ENCODE results near the gene PRRG1.

Gene PRRG1

DNA sequence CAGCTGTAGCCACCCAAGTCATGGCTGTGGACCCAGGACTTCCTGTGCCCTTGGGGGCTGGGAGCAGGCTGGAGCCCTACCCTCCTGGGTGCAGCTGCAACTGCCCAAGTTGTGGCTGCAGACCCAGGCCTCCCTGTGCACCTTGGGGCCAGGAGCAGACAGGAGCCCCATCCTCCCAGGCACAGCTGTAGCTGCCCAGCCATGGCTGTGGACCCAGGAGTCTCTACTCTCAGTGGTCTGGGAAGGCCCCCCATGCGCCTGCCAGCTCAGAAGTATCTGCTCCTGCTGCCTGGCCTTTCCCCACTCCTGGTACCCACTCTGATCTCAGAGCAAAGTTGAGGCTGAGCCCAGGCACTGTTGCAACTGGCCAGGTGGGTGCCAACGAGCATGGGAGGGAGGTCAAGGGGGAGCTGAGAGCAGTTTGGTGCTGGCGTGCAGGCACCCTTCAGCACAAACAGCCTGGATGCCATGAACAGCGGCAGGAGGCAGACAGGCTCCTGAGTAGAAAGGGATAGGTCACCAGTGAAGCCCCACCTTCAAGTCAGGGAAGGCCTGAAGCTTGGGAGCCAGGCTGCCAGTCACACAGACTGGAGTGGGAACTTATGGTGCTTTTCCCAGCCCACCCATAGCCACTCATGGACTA lies 21.5 kb downstream of the PRRG1 start:
- CTCF ChIA-PET = interaction anchor here (1.5 kb wide), 1 partner anchor 12 kb away, joined by 3 read pairs; no protein-coding TSS in a partner anchor
- TF ChIP-seq, protein P1, sequence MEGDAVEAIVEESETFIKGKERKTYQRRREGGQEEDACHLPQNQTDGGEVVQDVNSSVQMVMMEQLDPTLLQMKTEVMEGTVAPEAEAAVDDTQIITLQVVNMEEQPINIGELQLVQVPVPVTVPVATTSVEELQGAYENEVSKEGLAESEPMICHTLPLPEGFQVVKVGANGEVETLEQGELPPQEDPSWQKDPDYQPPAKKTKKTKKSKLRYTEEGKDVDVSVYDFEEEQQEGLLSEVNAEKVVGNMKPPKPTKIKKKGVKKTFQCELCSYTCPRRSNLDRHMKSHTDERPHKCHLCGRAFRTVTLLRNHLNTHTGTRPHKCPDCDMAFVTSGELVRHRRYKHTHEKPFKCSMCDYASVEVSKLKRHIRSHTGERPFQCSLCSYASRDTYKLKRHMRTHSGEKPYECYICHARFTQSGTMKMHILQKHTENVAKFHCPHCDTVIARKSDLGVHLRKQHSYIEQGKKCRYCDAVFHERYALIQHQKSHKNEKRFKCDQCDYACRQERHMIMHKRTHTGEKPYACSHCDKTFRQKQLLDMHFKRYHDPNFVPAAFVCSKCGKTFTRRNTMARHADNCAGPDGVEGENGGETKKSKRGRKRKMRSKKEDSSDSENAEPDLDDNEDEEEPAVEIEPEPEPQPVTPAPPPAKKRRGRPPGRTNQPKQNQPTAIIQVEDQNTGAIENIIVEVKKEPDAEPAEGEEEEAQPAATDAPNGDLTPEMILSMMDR (IDR thresholded peaks at IDR 0.05; ENCODE audit: insufficient read depth, low read length, missing control alignments) = no peak

DNA sequence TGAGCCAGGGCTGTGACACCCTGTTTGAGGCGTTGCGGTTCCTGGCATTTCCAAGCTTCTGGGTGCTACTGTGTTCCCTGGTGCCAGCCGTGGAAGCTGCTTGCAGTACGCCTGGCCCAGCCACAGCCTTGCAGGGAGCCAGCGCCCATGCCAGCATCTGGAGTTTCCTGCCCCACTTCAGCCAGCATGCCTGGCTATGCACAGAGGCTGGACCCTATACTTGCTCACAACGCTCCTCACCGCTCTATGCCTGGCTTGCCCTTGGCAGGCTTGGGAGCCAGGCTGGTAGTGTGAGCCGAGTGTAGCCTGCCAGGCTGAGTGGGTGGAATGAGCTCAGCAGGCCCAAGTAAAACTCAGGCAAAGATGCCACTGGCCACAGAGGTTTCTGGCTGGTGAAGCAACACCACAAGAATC lies 22.4 kb downstream of the PRRG1 start:
- ChIA-PET POLR2A (no interaction called here), CTCF (interaction anchor here (0.7 to 1.5 kb wide), 2 partner anchors 11 to 14 kb away, joined by 3 read pairs; no protein-coding TSS in a partner anchor)
- no peak for DNase-seq (ENCODE audit: low read depth, low spot score)
- TF ChIP-seq, protein P1 (IDR thresholded peaks at IDR 0.05; ENCODE audit: insufficient read depth, low read length, missing control alignments) = no peak
- no peak overlapping the region for H3K4me3 ChIP-seq (ENCODE audit: low read depth, low read length)

More for the DNA sequence above, 21.5 kb downstream of the PRRG1 start:
- POLR2A ChIA-PET = no interaction called here
- no peak for DNase-seq (ENCODE audit: low read depth, low spot score)
- H3K4me3 ChIP-seq (ENCODE audit: low read depth, low read length) = no peak overlapping the region

DNA sequence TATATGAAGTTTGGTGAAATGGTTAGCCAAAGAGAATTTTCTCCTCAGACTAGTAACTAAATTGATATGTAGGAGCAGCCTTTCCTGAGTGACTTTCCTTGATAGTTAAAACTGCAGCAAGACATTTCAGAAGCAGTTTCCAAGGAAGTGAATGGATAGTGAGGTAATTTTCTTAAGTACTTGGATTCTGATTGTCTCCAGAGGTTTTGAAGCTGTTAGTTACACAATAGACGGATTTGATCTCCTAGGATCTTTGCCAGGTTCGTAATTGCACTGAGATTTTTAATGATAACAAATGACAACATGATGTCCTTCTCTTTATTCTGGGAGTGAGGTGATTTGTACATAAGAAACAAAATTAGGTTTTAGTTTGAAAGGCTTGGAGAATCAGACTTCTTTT lies 29.2 kb downstream of the PRRG1 start:
- TF ChIP-seq, protein P1 (IDR thresholded peaks at IDR 0.05; ENCODE audit: insufficient read depth, low read length, missing control alignments) = no peak
- CTCF ChIA-PET = no interaction called here
- no peak for DNase-seq (ENCODE audit: low read depth, low spot score)
- no peak overlapping the region for H3K4me3 ChIP-seq (ENCODE audit: low read depth, low read length)
- POLR2A ChIA-PET = no interaction called here

DNA sequence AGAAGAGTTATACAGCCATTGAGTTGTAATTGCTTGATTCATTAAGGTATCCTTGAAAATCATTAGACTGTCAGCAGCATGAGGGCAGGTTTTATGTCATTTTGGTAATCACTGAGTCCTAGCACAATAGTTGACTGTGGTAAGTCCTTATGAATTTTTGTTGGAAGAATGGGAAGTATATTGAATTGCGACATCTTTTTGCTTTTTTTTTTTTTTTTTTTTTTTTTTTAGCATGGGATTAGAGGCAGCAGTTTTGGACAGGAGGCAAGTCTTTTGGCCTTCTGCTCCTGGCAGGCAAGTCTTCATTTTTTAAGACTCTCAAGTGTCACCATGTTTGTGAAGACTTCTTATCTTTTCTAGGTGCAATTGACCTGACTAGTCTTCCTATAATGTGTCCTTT lies 29.7 kb downstream of the PRRG1 start:
- TF ChIP-seq, protein P1 (IDR thresholded peaks at IDR 0.05; ENCODE audit: insufficient read depth, low read length, missing control alignments) = no peak
- ChIA-PET POLR2A (no interaction called here), CTCF (no interaction called here)
- DNase-seq (ENCODE audit: low read depth, low spot score) = no peak
- H3K4me3 ChIP-seq (ENCODE audit: low read depth, low read length) = no peak overlapping the region

DNA sequence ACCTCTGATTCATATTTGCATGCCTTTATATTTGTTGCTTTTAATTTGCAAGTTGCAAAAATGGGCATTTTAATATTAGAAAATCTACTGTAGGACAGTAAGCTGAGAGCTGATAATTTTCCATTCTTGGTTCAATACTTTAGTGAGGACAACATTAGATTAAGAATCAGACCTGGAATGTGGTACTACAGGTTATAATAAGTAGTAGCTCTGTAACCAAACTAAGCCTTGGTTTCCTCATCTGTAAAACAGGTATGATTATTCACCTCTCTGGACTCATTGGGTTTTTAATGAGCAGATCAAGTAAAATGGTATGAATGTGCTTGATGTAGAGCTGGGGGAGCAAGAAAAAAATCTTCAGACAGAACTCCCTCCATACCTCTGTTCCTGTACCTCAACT lies 31.1 kb downstream of the PRRG1 start:
- H3K4me3 ChIP-seq (ENCODE audit: low read depth, low read length) = no peak overlapping the region
- TF ChIP-seq, protein P1 (IDR thresholded peaks at IDR 0.05; ENCODE audit: insufficient read depth, low read length, missing control alignments) = no peak
- POLR2A ChIA-PET = no interaction called here
- CTCF ChIA-PET = no interaction called here
- no peak for DNase-seq (ENCODE audit: low read depth, low spot score)

DNA sequence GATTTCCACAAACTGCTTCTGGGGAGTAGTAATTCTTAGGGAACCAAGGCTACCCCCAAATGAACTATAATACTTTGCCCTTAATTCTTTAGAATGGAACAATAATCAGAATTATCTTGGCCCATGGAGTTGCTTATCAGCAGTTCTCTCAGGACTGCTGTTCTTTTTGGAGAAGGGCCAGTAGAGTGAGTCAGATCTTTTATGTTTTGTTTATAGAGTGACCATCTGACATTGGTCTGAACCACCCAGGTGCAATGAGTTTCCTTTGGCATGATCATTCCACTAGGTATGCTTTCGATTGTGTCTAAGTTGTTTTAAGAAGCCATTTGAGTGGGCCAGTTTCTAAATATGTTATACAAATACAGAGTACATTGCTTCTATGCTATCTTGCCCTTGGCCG lies 31.8 kb downstream of the PRRG1 start:
- CTCF ChIA-PET = no interaction called here
- TF ChIP-seq, protein P1 (IDR thresholded peaks at IDR 0.05; ENCODE audit: insufficient read depth, low read length, missing control alignments) = no peak
- POLR2A ChIA-PET = no interaction called here
- no peak overlapping the region for H3K4me3 ChIP-seq (ENCODE audit: low read depth, low read length)
- DNase-seq (ENCODE audit: low read depth, low spot score) = no peak

Measured in AG04449 (cell line).